NCI-H2227 treated with DMSO at 0.1 percent for 48 hours (cell line): ENCODE results near the gene PEX7.
"Not testable (repeated sequence)": the region's sequence is repeated elsewhere in the genome, so short reads cannot be mapped to it uniquely, and the experiment has no call there.

ENCODE experiments used
- DNase-seq: peaks from one replicate; lab custom pipeline; 2025; lab: John Stamatoyannopoulos, UW

Gene PEX7

DNA sequence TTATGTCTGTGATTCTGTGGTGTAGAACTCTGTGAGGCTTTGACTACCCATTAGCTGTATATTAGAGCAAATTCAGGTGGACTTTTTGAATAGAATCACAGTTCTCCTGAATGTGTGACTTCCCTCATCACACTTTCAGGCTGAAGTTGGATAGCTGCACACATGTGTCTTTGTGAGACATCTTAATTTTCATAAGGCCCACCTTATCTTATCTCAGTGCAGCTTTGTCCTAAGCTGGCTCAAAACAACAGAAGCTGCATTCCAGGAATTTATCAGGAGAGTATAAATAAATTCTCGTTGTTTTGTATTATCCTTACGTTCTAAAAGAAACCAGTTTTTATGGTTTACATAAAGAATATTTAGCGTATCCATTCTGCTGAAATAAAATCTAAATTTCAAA lies 73.5 kb downstream of the PEX7 start:
- DNase-seq: no peak

DNA sequence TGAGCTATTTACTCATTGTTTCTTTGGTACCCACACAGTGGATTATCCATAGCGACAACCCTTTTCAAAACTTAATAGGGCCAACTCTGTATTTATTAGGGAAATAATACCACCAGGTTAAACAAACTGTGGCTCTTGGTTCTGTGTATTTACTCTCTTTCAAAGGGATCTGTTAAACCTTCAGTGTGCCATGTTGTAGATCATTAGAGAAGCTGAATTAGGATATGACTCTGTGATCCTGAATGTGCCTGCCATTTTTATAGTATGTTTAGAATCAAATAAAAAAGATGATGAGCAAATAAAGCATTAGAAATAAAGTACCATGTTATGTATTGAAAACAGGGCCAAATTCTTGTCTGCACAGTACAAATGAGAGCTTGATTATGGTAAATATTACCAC lies 74.7 kb downstream of the PEX7 start:
- DNase-seq: no peak

- no peak for DNase-seq
These were observed 78.9 kb downstream of the PEX7 start for GRCh38 chr6:136901212-136901784.

- DNase-seq: not testable (repeated sequence)
These were observed 82.1 kb downstream of the PEX7 start for GRCh38 chr6:136904477-136904876.

DNA sequence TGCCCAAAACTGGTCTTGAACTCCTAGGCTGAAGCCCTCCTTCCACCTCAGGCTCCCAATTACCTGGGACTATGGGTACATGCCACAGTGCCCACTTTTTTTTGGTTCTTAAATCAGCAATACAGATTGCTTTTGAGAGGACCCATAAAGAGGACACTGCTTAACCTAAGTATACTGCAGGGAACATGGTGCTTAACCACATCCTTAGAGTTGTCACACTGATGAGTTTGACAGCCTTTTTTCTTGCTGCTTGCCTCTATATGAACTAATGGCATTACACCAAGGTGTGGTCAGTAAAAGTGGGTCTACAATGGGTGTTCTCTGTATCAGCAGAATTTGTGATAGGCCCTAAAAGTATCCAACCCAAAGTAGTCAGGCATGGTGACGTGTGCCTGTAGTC lies 92.6 kb downstream of the PEX7 start:
- DNase-seq: no peak

DNA sequence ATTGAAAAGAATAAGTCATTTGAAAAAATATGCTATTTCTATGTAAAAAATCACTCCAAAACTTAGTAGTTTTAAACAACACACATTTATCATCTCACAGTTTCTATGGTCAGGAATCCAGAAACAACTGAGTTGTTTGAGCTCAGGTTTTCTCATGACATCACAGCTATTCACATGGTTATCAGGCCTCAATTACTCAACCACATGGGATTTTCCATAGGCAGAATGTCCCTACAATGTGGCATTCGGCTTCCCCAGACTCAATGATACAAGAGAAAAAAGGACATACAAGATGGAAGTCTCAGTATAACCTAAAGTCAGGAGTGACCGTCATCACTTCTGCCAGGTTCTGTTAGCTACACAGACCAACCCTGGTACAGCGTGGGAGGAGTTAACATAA lies 96.3 kb downstream of the PEX7 start:
- DNase-seq: no peak

DNA sequence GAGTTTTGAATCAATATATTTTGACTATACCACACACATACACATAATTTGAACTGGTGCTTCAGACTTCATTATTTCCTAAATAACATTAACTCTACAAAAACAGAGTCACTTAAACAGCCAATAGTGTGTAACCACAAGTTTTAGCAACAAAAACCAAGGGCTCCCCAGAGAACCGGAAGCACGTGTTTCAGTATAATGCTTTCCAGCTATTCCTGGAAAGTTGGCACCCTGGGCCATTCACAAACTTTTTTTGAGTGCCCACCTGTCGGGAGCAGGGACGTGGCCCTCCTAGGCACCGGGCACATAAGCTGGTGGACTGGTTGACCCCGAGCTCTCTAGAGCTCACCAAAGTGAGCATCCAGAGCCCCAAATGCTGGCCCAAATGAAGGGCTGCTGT lies 97.8 kb downstream of the PEX7 start:
- DNase-seq: no peak

- no peak for DNase-seq
These were observed 98.4 kb downstream of the PEX7 start for GRCh38 chr6:136920671-136921380.

GRCh38 chr6:136921381-136921935 lies 99.1 kb downstream of the PEX7 start:
- DNase-seq: no peak

- DNase-seq: no peak
These were observed 99.7 kb downstream of the PEX7 start, which contains the start of gene SLC35D3 for GRCh38 chr6:136921936-136922684. Gene SLC35D3, plus strand, starts transcription at chr6:136922301. Its CDS starts 128 bp downstream, at chr6:136922429.

GRCh38 chr6:136922685-136923006 lies 100.3 kb downstream of the PEX7 start:
- DNase-seq: no peak

- DNase-seq: no peak
These were observed 100.9 kb downstream of the PEX7 start for GRCh38 chr6:136923116-136923953.

GRCh38 chr6:136923954-136924673 lies 101.7 kb downstream of the PEX7 start:
- DNase-seq: no peak

- no peak for DNase-seq
These were observed 104.0 kb downstream of the PEX7 start for GRCh38 chr6:136926383-136926782.

GRCh38 chr6:136927292-136927691 lies 104.9 kb downstream of the PEX7 start:
- DNase-seq: no peak

GRCh38 chr6:136930528-136930927 lies 108.1 kb downstream of the PEX7 start:
- no peak for DNase-seq

DNA sequence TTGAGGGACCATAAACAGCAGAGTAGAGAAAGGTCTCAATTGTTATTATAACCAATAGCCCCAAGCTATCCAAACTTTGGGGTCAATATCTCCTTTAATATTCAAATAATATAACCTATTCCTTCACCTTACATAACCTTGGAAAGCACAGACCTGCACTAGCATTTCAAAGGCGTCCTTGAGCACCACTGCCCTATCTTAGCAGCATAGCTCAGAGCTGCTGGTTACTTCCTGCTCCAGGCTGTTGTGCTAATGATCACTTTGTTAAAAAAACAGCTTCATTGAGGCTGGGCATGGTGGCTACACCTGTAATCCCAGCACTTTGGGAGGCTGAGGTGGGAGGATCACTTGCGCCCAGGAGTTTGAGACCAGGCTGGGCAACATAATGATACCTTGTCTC lies 110.2 kb downstream of the PEX7 start:
- no peak for DNase-seq

GRCh38 chr6:136945072-136945471 lies 122.7 kb downstream of the PEX7 start:
- no peak for DNase-seq

DNA sequence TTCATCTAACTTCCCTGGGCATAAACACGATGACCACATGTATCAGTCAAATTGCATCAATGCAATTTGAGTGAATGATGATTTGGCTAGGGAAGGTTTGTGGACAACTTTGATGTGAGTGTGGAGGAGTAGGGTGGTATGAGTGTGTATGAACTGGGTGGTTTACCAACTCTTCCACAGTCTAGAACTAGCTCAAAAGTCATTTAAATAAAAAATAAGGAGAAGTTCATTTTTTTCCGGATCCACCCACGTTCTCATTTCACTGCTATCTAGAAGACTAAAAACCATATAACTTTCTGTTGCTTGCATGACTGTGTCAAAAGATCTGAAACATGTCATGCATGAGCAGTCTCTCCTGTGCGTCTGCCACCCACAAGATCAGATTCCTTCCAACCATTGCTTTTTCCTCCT lies 123.3 kb downstream of the PEX7 start:
- DNase-seq: no peak

GRCh38 chr6:136947037-136947436 lies 124.6 kb downstream of the PEX7 start:
- no peak for DNase-seq

- DNase-seq: not testable (repeated sequence)
These were observed 127.6 kb downstream of the PEX7 start for GRCh38 chr6:136949957-136950356.
